ENCODE data around the gene NT5C3A.
"Not testable (repeated sequence)": the region's sequence is repeated elsewhere in the genome, so short reads cannot be mapped to it uniquely, and the experiment has no call there.

DNA sequence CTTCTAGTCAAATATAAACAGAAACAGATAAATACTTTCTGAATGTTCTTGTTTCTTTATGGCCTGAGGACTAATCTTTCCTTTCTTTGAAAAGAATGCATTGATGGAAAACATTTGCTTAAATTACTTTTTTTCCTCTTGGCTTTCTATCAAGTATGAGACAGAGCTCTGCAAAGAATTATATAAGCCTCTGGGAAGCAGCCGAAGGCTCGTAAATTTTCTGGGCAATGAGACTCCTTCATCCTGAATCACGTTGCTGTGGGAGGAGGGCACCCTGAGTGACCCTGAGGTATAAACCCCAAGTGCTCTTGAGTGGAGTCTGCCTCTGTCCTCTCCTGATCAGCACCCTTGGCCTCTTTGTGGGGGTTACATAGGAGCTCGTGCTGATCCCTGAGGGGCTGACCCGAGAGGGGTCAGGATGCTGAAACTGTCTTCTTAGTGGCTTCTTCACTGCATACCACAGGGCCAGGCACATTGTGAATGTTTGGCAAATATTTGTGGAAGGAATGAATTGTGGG is 71.4 kb downstream of the NT5C3A start:
- TF ChIP-seq, protein P1, sequence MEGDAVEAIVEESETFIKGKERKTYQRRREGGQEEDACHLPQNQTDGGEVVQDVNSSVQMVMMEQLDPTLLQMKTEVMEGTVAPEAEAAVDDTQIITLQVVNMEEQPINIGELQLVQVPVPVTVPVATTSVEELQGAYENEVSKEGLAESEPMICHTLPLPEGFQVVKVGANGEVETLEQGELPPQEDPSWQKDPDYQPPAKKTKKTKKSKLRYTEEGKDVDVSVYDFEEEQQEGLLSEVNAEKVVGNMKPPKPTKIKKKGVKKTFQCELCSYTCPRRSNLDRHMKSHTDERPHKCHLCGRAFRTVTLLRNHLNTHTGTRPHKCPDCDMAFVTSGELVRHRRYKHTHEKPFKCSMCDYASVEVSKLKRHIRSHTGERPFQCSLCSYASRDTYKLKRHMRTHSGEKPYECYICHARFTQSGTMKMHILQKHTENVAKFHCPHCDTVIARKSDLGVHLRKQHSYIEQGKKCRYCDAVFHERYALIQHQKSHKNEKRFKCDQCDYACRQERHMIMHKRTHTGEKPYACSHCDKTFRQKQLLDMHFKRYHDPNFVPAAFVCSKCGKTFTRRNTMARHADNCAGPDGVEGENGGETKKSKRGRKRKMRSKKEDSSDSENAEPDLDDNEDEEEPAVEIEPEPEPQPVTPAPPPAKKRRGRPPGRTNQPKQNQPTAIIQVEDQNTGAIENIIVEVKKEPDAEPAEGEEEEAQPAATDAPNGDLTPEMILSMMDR (IDR thresholded peaks at IDR 0.05) = not testable (repeated sequence)
- TF ChIP-seq NFYB (CRISPR knock-in tag; conservative IDR thresholded peaks at IDR 0.05; ENCODE audit: low read depth); ZNF317 (CRISPR knock-in tag; IDR thresholded peaks at IDR 0.05; ENCODE audit: borderline replicate concordance, low read depth); CBFB (CRISPR knock-in tag; IDR thresholded peaks at IDR 0.05; ENCODE audit: low read depth); ELF4 (CRISPR knock-in tag; IDR thresholded peaks at IDR 0.05; ENCODE audit: low read depth); ZNF396 (CRISPR knock-in tag; IDR thresholded peaks at IDR 0.05; ENCODE audit: borderline replicate concordance); FOXJ3 (CRISPR knock-in tag; IDR thresholded peaks at IDR 0.05; ENCODE audit: borderline replicate concordance); ZNF219 (CRISPR knock-in tag; IDR thresholded peaks at IDR 0.05; ENCODE audit: borderline replicate concordance); SP1 (CRISPR knock-in tag; conservative IDR thresholded peaks at IDR 0.05): not testable (repeated sequence)
- TF ChIP-seq, protein P2, sequence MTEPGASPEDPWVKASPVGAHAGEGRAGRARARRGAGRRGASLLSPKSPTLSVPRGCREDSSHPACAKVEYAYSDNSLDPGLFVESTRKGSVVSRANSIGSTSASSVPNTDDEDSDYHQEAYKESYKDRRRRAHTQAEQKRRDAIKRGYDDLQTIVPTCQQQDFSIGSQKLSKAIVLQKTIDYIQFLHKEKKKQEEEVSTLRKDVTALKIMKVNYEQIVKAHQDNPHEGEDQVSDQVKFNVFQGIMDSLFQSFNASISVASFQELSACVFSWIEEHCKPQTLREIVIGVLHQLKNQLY (CRISPR knock-in tag; IDR thresholded peaks at IDR 0.05) = not testable (repeated sequence)
- TF ChIP-seq, protein P3, sequence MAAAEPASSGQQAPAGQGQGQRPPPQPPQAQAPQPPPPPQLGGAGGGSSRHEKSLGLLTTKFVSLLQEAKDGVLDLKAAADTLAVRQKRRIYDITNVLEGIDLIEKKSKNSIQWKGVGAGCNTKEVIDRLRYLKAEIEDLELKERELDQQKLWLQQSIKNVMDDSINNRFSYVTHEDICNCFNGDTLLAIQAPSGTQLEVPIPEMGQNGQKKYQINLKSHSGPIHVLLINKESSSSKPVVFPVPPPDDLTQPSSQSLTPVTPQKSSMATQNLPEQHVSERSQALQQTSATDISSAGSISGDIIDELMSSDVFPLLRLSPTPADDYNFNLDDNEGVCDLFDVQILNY (CRISPR knock-in tag; IDR thresholded peaks at IDR 0.05) = not testable (repeated sequence)
- TF ChIP-seq, protein P4, sequence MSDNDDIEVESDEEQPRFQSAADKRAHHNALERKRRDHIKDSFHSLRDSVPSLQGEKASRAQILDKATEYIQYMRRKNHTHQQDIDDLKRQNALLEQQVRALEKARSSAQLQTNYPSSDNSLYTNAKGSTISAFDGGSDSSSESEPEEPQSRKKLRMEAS (CRISPR knock-in tag; IDR thresholded peaks at IDR 0.05) = not testable (repeated sequence)
- TF ChIP-seq, protein P5, sequence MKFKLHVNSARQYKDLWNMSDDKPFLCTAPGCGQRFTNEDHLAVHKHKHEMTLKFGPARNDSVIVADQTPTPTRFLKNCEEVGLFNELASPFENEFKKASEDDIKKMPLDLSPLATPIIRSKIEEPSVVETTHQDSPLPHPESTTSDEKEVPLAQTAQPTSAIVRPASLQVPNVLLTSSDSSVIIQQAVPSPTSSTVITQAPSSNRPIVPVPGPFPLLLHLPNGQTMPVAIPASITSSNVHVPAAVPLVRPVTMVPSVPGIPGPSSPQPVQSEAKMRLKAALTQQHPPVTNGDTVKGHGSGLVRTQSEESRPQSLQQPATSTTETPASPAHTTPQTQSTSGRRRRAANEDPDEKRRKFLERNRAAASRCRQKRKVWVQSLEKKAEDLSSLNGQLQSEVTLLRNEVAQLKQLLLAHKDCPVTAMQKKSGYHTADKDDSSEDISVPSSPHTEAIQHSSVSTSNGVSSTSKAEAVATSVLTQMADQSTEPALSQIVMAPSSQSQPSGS (CRISPR knock-in tag; IDR thresholded peaks at IDR 0.05; ENCODE audit: borderline replicate concordance, low read depth) = not testable (repeated sequence)

All from WTC11 (cell line).